Activated T-helper 2 cell treated with anti-CD3 and anti-CD28 coated beads, Interferon-gamma antibody, Interleukin-2, Interleukin-4, amounts not matched to agents 10 μg/mL and 5 μg/mL and 100 μg/mL, durations not matched to agents 14 hours and 24 hours and 36 hours (primary cell): ENCODE results near the gene GDF9. TPM values are rescaled to one million over a fixed set of nuclear protein-coding genes. Genes with fewer than 3 reads are reported as not detected.
A peak's percentile ranks its signal among the peaks of the same experiment; 100 is the strongest.

Source experiments
- DNase-seq: peaks from one replicate; pipeline ENCODE4 v3.0.0; 2021; ENCODE audit warnings: low spot score
- H3K27ac Mint-ChIP-seq: one replicate; pipeline ENCODE4 v1.8.0; 2021; ENCODE audit warnings: mixed read lengths
- H3K27me3 Mint-ChIP-seq: one replicate; pipeline ENCODE4 v1.8.0; 2021; ENCODE audit warnings: low read depth, mixed read lengths
- H3K36me3 Mint-ChIP-seq: one replicate; pipeline ENCODE4 v1.8.0; 2021; ENCODE audit warnings: low read depth, mixed read lengths
- H3K4me1 Mint-ChIP-seq: one replicate; pipeline ENCODE4 v1.8.0; 2021; ENCODE audit warnings: low read depth, mixed read lengths
- H3K4me3 Mint-ChIP-seq: one replicate; pipeline ENCODE4 v1.8.0; 2021; ENCODE audit warnings: low read depth, mild to moderate bottlenecking, moderate library complexity, mixed read lengths
- H3K9me3 Mint-ChIP-seq: one replicate; pipeline ENCODE4 v1.8.0; 2021; ENCODE audit warnings: mixed read lengths
- intact Hi-C: fragments of 100-400 bp; cut with micrococcal nuclease; formaldehyde crosslinking; loops from one replicate; pipeline ENCODE4 v1.15.1; 2023
- total RNA-seq: library from RNA; stranded (reverse); gene quantifications from 2 replicates; pipeline ENCODE4 v1.2.3, GENCODE V29; 2022

GDF9 gene
- total RNA-seq, 1 donor from 2014 or later = not detected

DNA sequence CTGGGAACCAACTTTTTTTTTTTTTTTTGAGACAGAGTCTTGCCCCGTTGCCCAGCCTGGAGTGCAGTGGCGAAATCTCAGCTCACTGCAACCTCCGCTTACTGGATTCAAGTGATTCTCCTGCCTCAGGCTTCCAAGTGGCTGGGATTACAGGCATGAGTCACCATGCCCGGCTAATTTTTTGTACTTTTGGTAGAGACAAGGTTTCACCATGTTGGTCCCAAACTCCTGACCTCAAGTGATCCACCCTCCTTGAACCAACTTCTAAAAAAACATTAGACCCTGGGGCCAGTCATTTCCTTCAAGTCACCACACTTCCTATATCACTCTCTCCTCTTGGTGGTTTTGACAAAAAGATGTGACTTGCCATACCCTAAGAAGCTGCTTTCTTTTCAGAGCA is 25.0 kb downstream of the GDF9 start:
- H3K27ac Mint-ChIP-seq = no peak overlapping the region
- no peak for DNase-seq
- H3K4me1 Mint-ChIP-seq = no peaks in the 10 kb centered on the region
- H3K27me3 Mint-ChIP-seq = peaks cover 5% of the 10 kb centered on the region
- no peak overlapping the region for H3K4me3 Mint-ChIP-seq
- intact Hi-C loops = no loop called here
- H3K9me3 Mint-ChIP-seq = no peaks in the 10 kb centered on the region
- no peaks in the 10 kb centered on the region for H3K36me3 Mint-ChIP-seq

DNA sequence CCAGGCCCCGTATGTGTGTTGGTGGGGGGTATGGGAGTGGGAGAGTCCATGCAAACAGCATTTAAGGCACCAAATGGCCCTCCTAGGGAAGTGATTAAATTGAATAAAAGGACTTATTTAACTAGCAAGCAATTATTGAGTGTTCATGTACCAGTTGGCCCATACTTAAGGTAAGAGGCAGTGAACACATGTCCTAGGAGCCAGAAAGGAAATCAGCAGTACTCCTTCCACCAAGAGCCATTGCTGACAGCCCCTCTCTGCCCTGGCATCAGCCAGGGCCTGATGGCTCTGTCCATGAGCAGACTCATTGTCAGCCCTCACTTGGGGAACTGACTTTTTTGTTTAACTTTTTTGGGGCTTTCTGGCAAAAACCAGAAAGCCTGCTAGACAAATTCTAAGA is 25.4 kb downstream of the GDF9 start:
- Mint-ChIP-seq H3K4me1 (no peaks in the 10 kb centered on the region), H3K27me3 (peaks cover 5% of the 10 kb centered on the region), H3K36me3 (no peaks in the 10 kb centered on the region), H3K27ac (no peak overlapping the region), H3K4me3 (no peak overlapping the region), H3K9me3 (no peaks in the 10 kb centered on the region)
- DNase-seq = no peak
- intact Hi-C loops = no loop called here

DNA sequence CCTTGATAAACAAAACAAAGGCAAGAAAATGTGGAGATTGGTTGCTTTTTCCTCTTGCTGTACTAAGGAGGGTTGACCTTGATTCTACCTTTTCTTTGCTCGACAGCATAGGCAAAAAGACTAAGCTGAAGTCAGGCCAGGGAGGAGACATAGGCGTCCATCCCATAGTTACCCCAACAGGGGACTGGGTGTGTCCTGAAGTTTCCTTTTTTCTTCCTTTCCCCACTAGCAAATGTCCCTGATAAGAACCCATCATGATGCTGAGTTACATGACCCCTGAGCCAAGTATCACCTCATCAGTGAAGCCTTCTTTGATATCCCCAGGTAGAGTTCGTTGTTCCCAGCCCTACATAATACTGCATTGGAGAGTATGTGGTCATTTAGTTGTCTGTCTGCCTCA is 26.0 kb downstream of the GDF9 start:
- H3K36me3 Mint-ChIP-seq = no peaks in the 10 kb centered on the region
- H3K27me3 Mint-ChIP-seq = peaks cover 5% of the 10 kb centered on the region
- no peak overlapping the region for H3K4me3 Mint-ChIP-seq
- H3K9me3 Mint-ChIP-seq = no peaks in the 10 kb centered on the region
- no peak for DNase-seq
- H3K27ac Mint-ChIP-seq = no peak overlapping the region
- no peaks in the 10 kb centered on the region for H3K4me1 Mint-ChIP-seq
- intact Hi-C loops = no loop called here

DNA sequence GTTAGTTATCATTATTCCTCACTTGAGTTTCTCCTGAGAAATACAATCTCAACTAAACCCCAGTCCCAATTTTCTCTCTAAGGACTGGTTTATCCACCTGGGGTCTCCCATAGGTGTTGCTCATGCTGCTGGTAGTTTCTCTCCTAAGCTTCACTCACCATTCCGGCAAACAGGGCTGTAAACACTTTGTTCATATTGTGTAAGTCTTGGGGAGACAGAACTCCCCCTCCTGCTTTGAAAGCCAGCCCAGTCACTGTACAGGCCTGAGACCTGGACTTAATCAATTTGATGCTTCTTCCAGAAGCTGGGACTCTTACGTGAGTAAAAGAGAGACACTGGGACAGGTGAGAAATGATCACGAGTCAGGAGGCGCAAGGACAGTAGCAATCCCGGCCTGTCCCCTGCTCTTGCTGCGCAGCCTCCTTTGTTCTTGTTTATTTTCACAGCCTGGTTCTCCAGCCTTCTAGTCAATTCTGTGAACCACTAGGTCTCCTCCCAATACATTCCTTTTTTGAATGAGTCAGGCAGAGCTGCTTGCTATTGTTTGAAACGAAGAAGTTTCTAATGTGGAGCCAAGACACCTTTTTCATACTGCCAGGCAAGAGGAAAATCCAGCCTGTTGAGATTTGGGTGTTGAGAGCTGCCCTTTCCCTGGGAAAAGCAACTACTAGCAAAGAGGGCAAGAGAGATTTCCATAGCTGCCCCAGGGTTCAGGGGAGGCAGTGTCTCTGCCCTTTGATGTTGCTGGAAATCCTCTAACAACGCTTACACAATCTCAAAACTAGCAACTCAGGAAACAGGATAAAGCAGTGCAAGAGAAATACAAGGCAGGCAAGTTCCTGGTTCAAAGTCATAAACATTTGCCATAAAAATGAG is 26.6 kb downstream of the GDF9 start:
- peaks cover 5% of the 10 kb centered on the region for H3K27me3 Mint-ChIP-seq
- H3K4me3 Mint-ChIP-seq = no peak overlapping the region
- no peak overlapping the region for H3K27ac Mint-ChIP-seq
- no peaks in the 10 kb centered on the region for H3K4me1 Mint-ChIP-seq
- no peak for DNase-seq
- no peaks in the 10 kb centered on the region for H3K36me3 Mint-ChIP-seq
- intact Hi-C loops = no loop called here
- no peaks in the 10 kb centered on the region for H3K9me3 Mint-ChIP-seq

DNA sequence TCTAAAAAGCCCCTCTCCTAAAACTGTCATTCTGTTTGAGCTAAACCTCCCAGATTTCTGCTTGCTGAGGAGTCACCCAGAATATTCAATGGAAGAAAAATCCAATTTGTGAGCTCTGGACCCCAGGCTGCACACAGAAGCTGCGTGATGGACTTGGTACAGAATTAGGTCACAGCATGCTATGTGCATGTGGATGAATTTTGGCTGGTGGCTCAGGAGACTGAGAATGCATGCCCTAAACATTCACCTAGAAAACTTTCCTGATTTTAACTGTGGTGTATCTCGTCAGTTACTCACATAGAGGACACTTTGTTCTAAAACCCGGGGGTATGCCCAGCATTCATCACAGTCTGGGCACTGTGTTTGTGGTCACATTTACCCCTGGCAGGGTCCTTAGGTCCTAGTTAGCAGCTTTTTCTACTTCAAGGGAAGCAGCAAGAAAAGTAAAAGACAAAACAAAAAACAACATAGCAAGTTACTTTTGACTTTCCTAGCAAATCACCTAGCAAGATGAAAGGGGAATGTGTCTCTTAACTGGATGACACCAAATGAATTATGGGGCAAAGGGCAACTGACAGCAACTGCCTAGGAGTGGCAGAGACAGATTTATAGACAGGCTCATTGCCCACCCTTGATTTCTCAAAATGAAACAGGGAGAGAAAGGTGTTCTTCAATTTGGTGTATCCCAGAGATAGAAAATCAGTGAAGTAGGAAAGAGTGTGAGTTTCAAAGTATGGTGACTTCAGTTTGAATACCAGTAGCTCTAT is 27.6 kb downstream of the GDF9 start:
- no peak overlapping the region for H3K27ac Mint-ChIP-seq
- no peak for DNase-seq
- no peak overlapping the region for H3K4me3 Mint-ChIP-seq
- peaks cover 9% of the 10 kb centered on the region for H3K27me3 Mint-ChIP-seq
- H3K4me1 Mint-ChIP-seq = no peaks in the 10 kb centered on the region
- no peaks in the 10 kb centered on the region for H3K9me3 Mint-ChIP-seq
- intact Hi-C loops = no loop called here
- no peaks in the 10 kb centered on the region for H3K36me3 Mint-ChIP-seq

DNA sequence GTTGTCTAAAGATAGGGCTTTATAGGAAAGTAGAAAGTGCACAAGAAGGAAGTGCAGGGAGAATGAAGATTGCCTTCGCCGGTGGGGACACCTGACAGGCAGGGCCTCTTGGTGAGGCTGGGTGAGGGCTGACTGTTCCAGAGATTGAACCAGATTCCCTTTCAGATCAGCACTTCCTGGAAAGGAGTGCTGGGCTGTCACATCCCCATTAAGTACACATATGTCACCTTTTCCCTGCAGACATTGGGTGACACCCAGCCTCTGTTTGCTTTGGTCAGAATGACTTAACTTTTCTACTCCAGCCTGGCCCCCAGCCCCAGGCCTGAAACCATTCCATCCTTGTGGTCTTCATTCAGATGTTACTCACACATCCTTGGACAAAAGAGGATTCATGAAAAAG is 28.4 kb downstream of the GDF9 start:
- intact Hi-C loops = no loop called here
- H3K4me3 Mint-ChIP-seq = no peak overlapping the region
- H3K27ac Mint-ChIP-seq = no peak overlapping the region
- no peak for DNase-seq
- no peaks in the 10 kb centered on the region for H3K36me3 Mint-ChIP-seq
- no peaks in the 10 kb centered on the region for H3K9me3 Mint-ChIP-seq
- H3K4me1 Mint-ChIP-seq = no peaks in the 10 kb centered on the region
- H3K27me3 Mint-ChIP-seq = peaks cover 14% of the 10 kb centered on the region

DNA sequence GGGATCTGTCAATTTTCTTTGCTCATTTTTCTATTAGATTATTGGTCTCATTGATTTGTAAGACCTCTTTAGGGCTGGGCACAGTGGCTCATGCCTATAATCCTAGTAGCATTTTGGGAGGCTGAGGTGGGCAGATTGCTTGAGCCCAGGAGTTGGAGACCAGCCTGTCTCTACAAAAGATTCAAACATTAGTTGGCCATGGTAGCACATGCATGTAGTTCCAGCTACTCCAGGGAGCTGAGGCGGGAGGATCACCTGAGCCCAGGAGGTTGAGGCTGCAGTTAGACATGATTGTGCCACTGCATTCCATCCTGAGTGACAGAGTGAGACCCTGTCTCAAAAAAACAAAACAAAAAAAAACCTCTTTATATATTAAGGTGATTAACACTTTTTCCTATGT is 29.4 kb downstream of the GDF9 start:
- DNase-seq = no peak
- Mint-ChIP-seq H3K27me3 (peaks cover 18% of the 10 kb centered on the region), H3K36me3 (no peaks in the 10 kb centered on the region), H3K27ac (no peak overlapping the region), H3K9me3 (no peaks in the 10 kb centered on the region), H3K4me3 (no peak overlapping the region), H3K4me1 (no peaks in the 10 kb centered on the region)
- intact Hi-C loops = no loop called here

DNA sequence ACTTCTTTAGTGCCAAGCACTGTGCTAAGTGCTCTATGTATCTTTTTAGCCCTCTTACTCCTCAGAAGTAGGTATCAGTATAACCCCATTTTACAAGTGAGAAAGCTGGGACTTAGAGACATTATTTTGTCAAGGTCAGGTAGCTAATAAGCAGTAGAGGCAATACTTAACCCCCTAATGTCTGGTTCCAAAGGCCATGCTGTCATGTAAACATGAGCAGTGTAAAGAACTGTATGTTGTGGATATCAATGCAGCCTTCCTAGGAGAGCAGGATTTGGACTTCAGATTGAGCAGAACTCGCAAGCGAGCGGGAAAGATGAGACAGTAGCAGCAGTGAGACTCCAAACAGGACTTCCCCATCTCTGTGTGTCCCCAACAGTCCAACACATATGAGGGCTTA is 32.2 kb downstream of the GDF9 start:
- no peaks in the 10 kb centered on the region for H3K36me3 Mint-ChIP-seq
- H3K27ac Mint-ChIP-seq = no peak overlapping the region
- H3K4me3 Mint-ChIP-seq = no peak overlapping the region
- peaks cover 4% of the 10 kb centered on the region for H3K4me1 Mint-ChIP-seq
- H3K9me3 Mint-ChIP-seq = no peaks in the 10 kb centered on the region
- intact Hi-C loops = no loop called here
- DNase-seq = no peak
- peaks cover 35% of the 10 kb centered on the region for H3K27me3 Mint-ChIP-seq

DNA sequence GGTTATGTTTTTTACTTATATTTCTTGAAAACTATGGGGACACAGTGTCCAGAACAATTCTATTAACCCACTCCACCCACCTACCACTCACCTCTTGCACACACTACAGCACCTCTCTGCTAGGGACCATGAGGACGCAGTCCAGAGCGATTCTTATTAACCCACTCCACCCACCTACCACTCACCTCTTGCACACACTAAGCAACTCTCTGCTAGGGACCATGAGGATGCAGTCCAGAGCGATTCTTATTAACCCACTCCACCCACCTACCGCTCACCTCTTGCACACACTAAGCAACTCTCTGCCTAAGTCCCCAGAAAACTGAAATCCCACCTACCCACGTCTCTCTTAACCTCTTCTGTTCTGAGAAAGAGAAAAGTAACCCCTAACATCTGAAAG is 33.7 kb downstream of the GDF9 start:
- Mint-ChIP-seq H3K9me3 (no peaks in the 10 kb centered on the region), H3K36me3 (no peaks in the 10 kb centered on the region), H3K4me1 (peaks cover 9% of the 10 kb centered on the region), H3K27ac (no peak overlapping the region), H3K27me3 (peaks cover 44% of the 10 kb centered on the region), H3K4me3 (no peak overlapping the region)
- no peak for DNase-seq
- intact Hi-C loops = no loop called here

DNA sequence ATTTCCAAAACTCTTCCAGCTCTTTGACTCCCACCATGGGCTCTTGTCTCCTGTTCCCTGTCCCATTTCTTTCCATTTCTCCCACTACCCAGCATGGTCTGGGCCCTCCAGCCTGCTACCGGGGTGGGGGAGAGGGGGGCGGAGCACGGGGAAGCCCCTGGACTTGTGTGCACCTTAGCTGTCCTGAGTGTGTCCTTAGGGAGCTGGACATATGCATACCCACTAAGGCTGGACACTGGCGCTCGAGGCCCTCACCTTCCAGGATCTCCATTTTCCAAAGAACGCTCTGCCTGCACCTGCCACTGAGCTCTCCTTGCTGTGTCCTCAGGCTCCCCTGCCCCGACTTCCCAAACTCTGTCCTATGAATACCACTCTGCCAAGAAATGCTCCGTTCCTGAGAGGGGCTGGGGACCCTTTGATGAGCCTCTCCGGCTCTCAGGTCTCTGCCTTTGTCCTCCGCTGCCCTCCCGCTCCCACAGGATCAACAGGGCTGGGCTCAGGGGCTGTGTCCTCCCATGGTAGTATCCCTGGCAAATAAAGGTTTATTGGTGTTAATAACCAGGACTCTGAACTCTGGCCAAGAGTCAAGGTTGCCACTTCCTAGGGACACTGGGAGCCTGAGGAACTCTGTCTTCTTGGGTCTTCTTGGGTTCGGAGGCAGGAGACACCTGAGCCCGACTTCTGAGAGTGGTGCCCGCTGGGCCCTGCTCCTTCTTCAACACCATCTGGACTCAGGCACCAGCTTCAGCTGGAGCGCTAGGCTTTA is 35.0 kb downstream of the GDF9 start:
- Mint-ChIP-seq H3K27ac (no peak overlapping the region), H3K4me1 (peaks cover 12% of the 10 kb centered on the region), H3K4me3 (peak overlapping the region; percentile 79), H3K9me3 (no peaks in the 10 kb centered on the region), H3K27me3 (peaks cover 57% of the 10 kb centered on the region), H3K36me3 (no peaks in the 10 kb centered on the region)
- DNase-seq = no peak
- intact Hi-C loops = loop anchor here (2.0 kb wide), 1 partner anchor 36 kb away; the partner anchor contains the start of genes GDF9 and UQCRQ

DNA sequence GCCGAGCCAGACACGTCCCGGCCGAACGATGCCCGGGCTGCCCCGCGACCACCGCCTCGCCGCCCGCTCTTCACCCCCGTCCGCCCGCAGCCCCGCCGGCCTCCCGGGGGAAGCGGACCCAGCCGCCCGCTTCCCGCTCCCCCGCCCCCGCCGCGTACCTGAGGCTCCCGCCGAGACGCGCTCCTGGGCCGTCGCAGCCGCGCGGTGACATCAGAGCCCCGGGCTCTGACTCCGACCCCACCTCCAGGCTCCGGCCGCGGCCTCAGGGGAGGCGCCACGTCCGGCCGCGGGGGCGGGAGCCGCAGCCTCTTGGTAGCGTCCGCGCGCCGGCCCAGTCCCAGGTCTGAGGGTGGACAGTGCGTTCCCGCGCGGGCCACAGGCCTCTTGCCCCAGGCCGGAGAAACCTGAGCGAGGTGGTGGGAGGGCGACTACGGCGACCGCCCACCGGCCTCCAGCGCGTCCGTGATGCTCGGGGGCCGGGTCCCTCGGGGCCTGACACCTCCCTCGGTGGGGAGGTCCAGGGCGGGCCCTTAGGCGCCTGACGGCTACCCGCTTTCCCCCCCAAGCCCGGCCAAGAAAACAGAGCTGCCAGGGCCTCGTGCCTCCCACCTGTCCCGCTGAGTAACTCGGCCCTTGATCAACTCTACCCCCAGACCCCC is 35.7 kb downstream of the GDF9 start, which contains the start of gene SHROOM1:
SHROOM1 (minus strand) TSS at position 212 of the 659 bp plus-strand sequence. CDS start 4,507 bp downstream, outside the sequence.
- DNase-seq = no peak
- H3K27me3 Mint-ChIP-seq = peaks cover 60% of the 10 kb centered on the region
- peak within 1 kb of the TSS; percentile 66 for H3K27ac Mint-ChIP-seq

More for the DNA sequence above, 35.7 kb downstream of the GDF9 start, which contains the start of gene SHROOM1:
- H3K4me3 Mint-ChIP-seq = peak within 1 kb of the TSS; percentile 87
- H3K4me1 Mint-ChIP-seq = peaks cover 12% of the 10 kb centered on the region
- no peaks in the 10 kb centered on the region for H3K36me3 Mint-ChIP-seq
- intact Hi-C loops = loop anchor here (1.0 to 2.0 kb wide), 2 partner anchors 36 to 53 kb away; partner anchors contain the start of genes GDF9 and UQCRQ
- H3K9me3 Mint-ChIP-seq = no peaks in the 10 kb centered on the region
